HepG2 (cell line): ENCODE data around the gene AQP7. TPM values are rescaled to one million over a fixed set of nuclear protein-coding genes. Genes with fewer than 3 reads are reported as not detected.

ENCODE experiments used
- ATAC-seq: fragments of 200-7000 bp; cut with Tn5 transposase; 3 replicates; pipeline ENCODE4 v1.9.1; 2020; ENCODE audit warnings: mild to moderate bottlenecking, moderate library complexity
- BruUV-seq: library from RNA; stranded (reverse); fragments of 400-500 nt; replicated peaks from 2 replicates; lab custom pipeline; 2021; lab: Mats Ljungman, UMichigan
- CTCF ChIA-PET: fragments of 300-600 bp; formaldehyde crosslinking; extraction: SDS; loops from one replicate; lab custom pipeline; 2021; ENCODE audit warnings: low total read pairs, inconsistent platforms, low intra/inter-chr PET ratio; lab: Yijun Ruan, JAX
- POLR2A ChIA-PET: fragments of 350-600 bp; sonication (Branson Sonifier 250); formaldehyde crosslinking; loops from one replicate; lab custom pipeline; 2020; ENCODE audit warnings: antibody characterized with exemption, inconsistent platforms; lab: Yijun Ruan, JAX
- DNase-seq: peaks from one replicate; pipeline ENCODE4 v3.0.0-alpha.2; 2015; ENCODE audit warnings: low spot score
- FAIRE-seq: peaks from 3 replicates; lab custom pipeline; 2011; peaks lifted over from hg19 to GRCh38; lab: Jason Lieb, UNC
- H2AFZ ChIP-seq: one replicate; pipeline ENCODE4 v1.6.1; 2011; ENCODE audit warnings: low read length, inconsistent platforms
- H3K27ac ChIP-seq: fragments of 300-600 bp; 3 replicates; pipeline ENCODE4 v1.8.0; 2011; ENCODE audit warnings: mixed run types, mild to moderate bottlenecking, mixed read lengths, low read length, inconsistent platforms; ENCODE audit not compliant: insufficient read depth; ENCODE audit errors: extremely low read length
- H3K27me3 ChIP-seq, 2 experiments: fragments of 200-600 bp in 1 of 2; 2 replicates in 1 of 2; 3 replicates in 1 of 2; pipeline versions ENCODE4 v1.6.0 to v1.8.0; 2011; ENCODE audit warnings: low read length in 2 of 2, mild to moderate bottlenecking in 2 of 2, moderate library complexity in 2 of 2, inconsistent platforms in 1 of 2; ENCODE audit not compliant: insufficient read depth in 2 of 2, control insufficient read depth in 1 of 2
- H3K36me3 ChIP-seq, 2 experiments: fragments of 200-600 bp in 1 of 2; replicated peaks in 1 of 2; 2 replicates in 1 of 2; 3 replicates in 1 of 2; pipeline versions ENCODE4 v1.5.1 to v1.8.0; 2011; ENCODE audit warnings: low read length in 2 of 2, inconsistent platforms in 1 of 2; ENCODE audit not compliant: insufficient read depth in 2 of 2, control insufficient read depth in 1 of 2
- H3K4me1 ChIP-seq: 2 replicates; pipeline ENCODE4 v1.5.1; 2012; ENCODE audit warnings: low read length, inconsistent platforms; ENCODE audit not compliant: insufficient read depth
- H3K4me2 ChIP-seq: 2 replicates; pipeline ENCODE4 v1.6.0; 2011; ENCODE audit warnings: low read depth, low read length, inconsistent platforms
- H3K4me3 ChIP-seq, 3 experiments: fragments of 200-600 bp in 1 of 3; sonication (generic), shearing (Covaris generic) in 1 of 3; replicated peaks in 1 of 3; 2 replicates each; pipeline ENCODE4 v1.5.1; 2011 to 2016; ENCODE audit warnings: low read length in 3 of 3, inconsistent platforms in 2 of 3, low read depth in 2 of 3, mild to moderate bottlenecking in 2 of 3, control low read depth in 1 of 3, mixed read lengths in 1 of 3; ENCODE audit not compliant: insufficient read depth in 1 of 3
- H3K79me2 ChIP-seq: one replicate; pipeline ENCODE4 v1.6.1; 2011; ENCODE audit warnings: low read length, inconsistent platforms; ENCODE audit not compliant: insufficient read depth
- H3K9ac ChIP-seq: 2 replicates; pipeline ENCODE4 v1.6.0; 2011; ENCODE audit warnings: mild to moderate bottlenecking, low read depth, low read length, inconsistent platforms; ENCODE audit not compliant: insufficient read depth
- H3K9me3 ChIP-seq: 2 replicates; pipeline ENCODE4 v1.5.1; 2012; ENCODE audit warnings: mild to moderate bottlenecking, low read length
- H4K20me1 ChIP-seq: 2 replicates; pipeline ENCODE4 v1.6.0; 2011; ENCODE audit warnings: inconsistent platforms, mild to moderate bottlenecking, low read length, moderate library complexity; ENCODE audit not compliant: insufficient read depth
- NFKB2 ChIP-seq: sonication (generic); formaldehyde crosslinking; IDR thresholded peaks from 2 replicates; pipeline ENCODE4 v1.4.0; 2020; ENCODE audit warnings: missing genetic modification reagents, borderline replicate concordance
- XBP1 ChIP-seq: sonication (generic); formaldehyde crosslinking; IDR thresholded peaks from 2 replicates; pipeline ENCODE4 v1.5.0; 2020; ENCODE audit warnings: missing genetic modification reagents
- ZFP36L1 ChIP-seq: sonication (generic); formaldehyde crosslinking; IDR thresholded peaks from 2 replicates; pipeline ENCODE4 v1.8.0; 2022; ENCODE audit warnings: mild to moderate bottlenecking, missing genetic modification reagents, moderate library complexity
- WGBS: methylation state at CpG from one replicate; pipeline ENCODE4 v1.1.6; 2017; ENCODE audit warnings: low lambda C conversion rate; 5-methylcytosine and 5-hydroxymethylcytosine counted together
- in situ Hi-C: cut with HindIII; loops from 2 replicates; pipeline ENCODE4 v1.10.0; 2017; ENCODE audit warnings: low pct_unique_long_range_greater_than_20kb; ENCODE audit not compliant: extremely low pct_ligation_motif_present
- intact Hi-C: fragments of 100-400 bp; cut with micrococcal nuclease; formaldehyde crosslinking; loops from one replicate; pipeline ENCODE4 v1.10.0; 2022; ENCODE audit not compliant: unreplicated experiment
- polyA plus RNA-seq, 8 experiments: library from polyadenylated mRNA; depleted of rRNA in 3 of 8; stranded (reverse) in 7 of 8; unstranded in 1 of 8; fragments of >200 nt; fragmentation: Illumina TruSeq in 4 of 8; extraction: Trizol in 4 of 8; gene quantifications; 2 replicates each; pipeline versions ENCODE4 v1.2.1 to v1.2.3, GENCODE V29; 2011 to 2016; ENCODE audit warnings: low read depth in 4 of 8, missing spikeins in 1 of 8, mixed read lengths in 1 of 8; ENCODE audit not compliant: insufficient read depth in 1 of 8
- total RNA-seq, 5 experiments: library from RNA; depleted of rRNA; stranded (reverse); fragments of >200 nt; fragmentation: Illumina TruSeq; extraction: Trizol; gene quantifications; 2 replicates each; pipeline ENCODE4 v1.2.3, GENCODE V29; 2016; ENCODE audit warnings: low read depth in 1 of 5
- TF ChIP-seq, protein P1 (sequence below): sonication (generic); formaldehyde crosslinking; IDR thresholded peaks from 2 replicates; pipeline ENCODE4 v1.4.0; 2020; ENCODE audit warnings: missing genetic modification reagents, borderline replicate concordance

The AQP7 gene
- total and polyA plus RNA-seq, 2 of the 13 experiments (the other 11 are each of a cell fraction or from before 2014, with no cell fraction given), result 1.9 to 2.1 TPM

DNA sequence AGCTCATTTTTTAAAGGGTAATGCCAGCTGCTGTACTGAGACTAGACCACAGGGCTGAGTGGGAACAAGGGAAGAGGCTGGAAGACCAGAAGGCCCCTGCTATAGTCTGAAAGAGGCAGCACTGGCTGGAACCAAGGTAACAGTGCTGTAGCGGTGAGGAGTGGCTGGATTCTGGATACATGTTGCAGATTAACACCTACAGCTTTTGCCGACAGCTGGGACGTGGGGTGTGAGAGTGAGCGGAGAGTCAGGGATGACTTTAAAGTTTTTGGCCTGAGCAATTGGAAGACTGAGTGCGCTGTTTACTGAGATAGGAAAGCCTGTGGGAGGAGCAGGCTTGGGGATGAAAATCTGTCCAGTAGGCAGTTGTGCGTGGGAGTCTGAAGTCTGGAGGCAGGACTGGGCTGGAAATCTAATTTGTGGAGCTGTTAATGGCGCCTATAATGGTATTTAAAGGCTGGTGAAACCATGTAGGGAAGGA, 26.5 kb downstream of the AQP7 start:
- BruUV-seq, result no TSS peak
- no peaks in the 10 kb centered on the region for H3K9me3 ChIP-seq
- FAIRE-seq (no peak), ATAC-seq (no peak), DNase-seq (no peak)
- ChIA-PET POLR2A (interaction anchor here (1.1 to 1.4 kb wide), 2 partner anchors 71 to 98 kb away, joined by 3 to 5 read pairs; partner anchors contain the start of genes AQP3 and NOL6), CTCF (interaction anchor here (1.5 to 2.8 kb wide), 2 partner anchors 27 to 90 kb away, joined by 11 read pairs; no protein-coding TSS in a partner anchor)
- H3K27ac ChIP-seq, result no peak overlapping the region
- H3K4me2 ChIP-seq, result no peak overlapping the region
- 80% methylated on average over 7 of the region's 7 CpGs for WGBS
- no peak overlapping the region for H2AFZ ChIP-seq
- peaks cover 42% of the 10 kb centered on the region for H3K4me1 ChIP-seq
- peaks cover 0 to 3% of the 10 kb centered on the region in 2 experiments; a peak in 3 of 5 replicates for H3K36me3 ChIP-seq
- H4K20me1 ChIP-seq, result no peaks in the 10 kb centered on the region
- intact Hi-C loops (loop anchor here (1.0 kb wide), 1 partner anchor 90 kb away; no protein-coding TSS in a partner anchor), in situ Hi-C loops (loop anchor here (10.0 kb wide), 1 partner anchor 89 kb away; no protein-coding TSS in a partner anchor)
- H3K4me3 ChIP-seq, result no peak overlapping the region
- no peaks in the 10 kb centered on the region for H3K79me2 ChIP-seq
- no peak for TF ChIP-seq ZFP36L1 (CRISPR knock-in tag)
- TF ChIP-seq, protein P1, sequence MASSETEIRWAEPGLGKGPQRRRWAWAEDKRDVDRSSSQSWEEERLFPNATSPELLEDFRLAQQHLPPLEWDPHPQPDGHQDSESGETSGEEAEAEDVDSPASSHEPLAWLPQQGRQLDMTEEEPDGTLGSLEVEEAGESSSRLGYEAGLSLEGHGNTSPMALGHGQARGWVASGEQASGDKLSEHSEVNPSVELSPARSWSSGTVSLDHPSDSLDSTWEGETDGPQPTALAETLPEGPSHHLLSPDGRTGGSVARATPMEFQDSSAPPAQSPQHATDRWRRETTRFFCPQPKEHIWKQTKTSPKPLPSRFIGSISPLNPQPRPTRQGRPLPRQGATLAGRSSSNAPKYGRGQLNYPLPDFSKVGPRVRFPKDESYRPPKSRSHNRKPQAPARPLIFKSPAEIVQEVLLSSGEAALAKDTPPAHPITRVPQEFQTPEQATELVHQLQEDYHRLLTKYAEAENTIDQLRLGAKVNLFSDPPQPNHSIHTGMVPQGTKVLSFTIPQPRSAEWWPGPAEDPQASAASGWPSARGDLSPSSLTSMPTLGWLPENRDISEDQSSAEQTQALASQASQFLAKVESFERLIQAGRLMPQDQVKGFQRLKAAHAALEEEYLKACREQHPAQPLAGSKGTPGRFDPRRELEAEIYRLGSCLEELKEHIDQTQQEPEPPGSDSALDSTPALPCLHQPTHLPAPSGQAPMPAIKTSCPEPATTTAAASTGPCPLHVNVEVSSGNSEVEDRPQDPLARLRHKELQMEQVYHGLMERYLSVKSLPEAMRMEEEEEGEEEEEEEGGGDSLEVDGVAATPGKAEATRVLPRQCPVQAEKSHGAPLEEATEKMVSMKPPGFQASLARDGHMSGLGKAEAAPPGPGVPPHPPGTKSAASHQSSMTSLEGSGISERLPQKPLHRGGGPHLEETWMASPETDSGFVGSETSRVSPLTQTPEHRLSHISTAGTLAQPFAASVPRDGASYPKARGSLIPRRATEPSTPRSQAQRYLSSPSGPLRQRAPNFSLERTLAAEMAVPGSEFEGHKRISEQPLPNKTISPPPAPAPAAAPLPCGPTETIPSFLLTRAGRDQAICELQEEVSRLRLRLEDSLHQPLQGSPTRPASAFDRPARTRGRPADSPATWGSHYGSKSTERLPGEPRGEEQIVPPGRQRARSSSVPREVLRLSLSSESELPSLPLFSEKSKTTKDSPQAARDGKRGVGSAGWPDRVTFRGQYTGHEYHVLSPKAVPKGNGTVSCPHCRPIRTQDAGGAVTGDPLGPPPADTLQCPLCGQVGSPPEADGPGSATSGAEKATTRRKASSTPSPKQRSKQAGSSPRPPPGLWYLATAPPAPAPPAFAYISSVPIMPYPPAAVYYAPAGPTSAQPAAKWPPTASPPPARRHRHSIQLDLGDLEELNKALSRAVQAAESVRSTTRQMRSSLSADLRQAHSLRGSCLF (CRISPR knock-in tag), result no peak
- no peak for TF ChIP-seq NFKB2 (CRISPR knock-in tag)
- TF ChIP-seq XBP1 (CRISPR knock-in tag), result no peak
- H3K9ac ChIP-seq, result no peak overlapping the region
- H3K27me3 ChIP-seq, result no peaks in the 10 kb centered on the region
